HEK293 (cell line): ENCODE measurements around the gene SMURF1.

Experiments used
- CTCF ChIA-PET: fragments of 350-600 bp; formaldehyde crosslinking; extraction: SDS; loops from one replicate; lab custom pipeline; 2021; ENCODE audit warnings: antibody characterized with exemption; lab: Yijun Ruan, JAX
- POLR2A ChIA-PET: fragments of 300-600 bp; formaldehyde crosslinking; extraction: SDS; loops from one replicate; lab custom pipeline; 2020; ENCODE audit warnings: antibody characterized with exemption, inconsistent platforms; lab: Yijun Ruan, JAX
- H3K27ac ChIP-seq: fragments of 200-500 bp; sonication (Bioruptor generic); 2 replicates; pipeline ENCODE4 v1.5.1; 2014; ENCODE audit warnings: low read depth, low read length, control low read depth, inconsistent platforms; ENCODE audit errors: extremely low read depth
- H3K36me3 ChIP-seq, 2 experiments: fragments of 200-500 bp in 1 of 2; sonication (Bioruptor generic) in 1 of 2; 1 replicate in 1 of 2; 2 replicates in 1 of 2; pipeline ENCODE4 v1.5.1; 2014 to 2017; ENCODE audit warnings: inconsistent platforms in 2 of 2, low read length in 2 of 2; ENCODE audit not compliant: control insufficient read depth in 2 of 2, insufficient read depth in 1 of 2
- H3K4me1 ChIP-seq: fragments of 200-500 bp; sonication (Bioruptor generic); 2 replicates; pipeline ENCODE4 v1.5.1; 2014; ENCODE audit warnings: mild to moderate bottlenecking, low read length, inconsistent platforms; ENCODE audit not compliant: control insufficient read depth, insufficient read depth
- H3K4me3 ChIP-seq: 2 replicates; pipeline ENCODE4 v1.5.1; 2011; ENCODE audit warnings: low read depth, mild to moderate bottlenecking, control low read depth, low read length, moderate library complexity
- H3K9me3 ChIP-seq: fragments of 200-500 bp; sonication (Bioruptor generic); 2 replicates; pipeline ENCODE4 v1.5.1; 2014; ENCODE audit warnings: low read depth, low read length, inconsistent platforms; ENCODE audit not compliant: control insufficient read depth, insufficient read depth
- AEBP2 ChIP-seq: fragments of 450-650 bp; formaldehyde crosslinking; IDR thresholded peaks from 2 replicates; pipeline ENCODE4 v1.5.1; 2016; ENCODE audit warnings: missing biosample characterization, missing genetic modification characterization, borderline replicate concordance
- REPIN1 ChIP-seq: fragments of 450-650 bp; formaldehyde crosslinking; IDR thresholded peaks from 2 replicates; pipeline ENCODE4 v1.5.1; 2017; ENCODE audit warnings: missing biosample characterization, missing genetic modification characterization, low read depth
- SETDB1 ChIP-seq: IDR thresholded peaks from one replicate; pipeline ENCODE4 v1.6.1; 2017; ENCODE audit warnings: mild to moderate bottlenecking, low read length, moderate library complexity, mixed read lengths; ENCODE audit not compliant: insufficient read length
- YY2 ChIP-seq: fragments of 450-650 bp; formaldehyde crosslinking; IDR thresholded peaks from 2 replicates; pipeline ENCODE4 v1.5.1; 2016; ENCODE audit warnings: missing biosample characterization, missing genetic modification characterization
- ZFHX2 ChIP-seq: fragments of 450-650 bp; formaldehyde crosslinking; conservative IDR thresholded peaks from 2 replicates; pipeline ENCODE4 v1.5.1; 2016; ENCODE audit warnings: missing biosample characterization, missing genetic modification characterization
- ZNF146 ChIP-seq: fragments of 450-650 bp; formaldehyde crosslinking; IDR thresholded peaks from 2 replicates; pipeline ENCODE4 v1.5.1; 2016; ENCODE audit warnings: missing biosample characterization, missing genetic modification characterization
- ZNF23 ChIP-seq: fragments of 450-650 bp; formaldehyde crosslinking; IDR thresholded peaks from 2 replicates; pipeline ENCODE4 v1.5.1; 2016; ENCODE audit warnings: missing biosample characterization, missing genetic modification characterization, borderline replicate concordance
- ZNF248 ChIP-seq: fragments of 450-650 bp; formaldehyde crosslinking; IDR thresholded peaks from 2 replicates; pipeline ENCODE4 v1.5.1; 2017; ENCODE audit warnings: missing biosample characterization, missing genetic modification characterization
- ZNF280D ChIP-seq: fragments of 450-650 bp; formaldehyde crosslinking; IDR thresholded peaks from 2 replicates; pipeline ENCODE4 v1.5.1; 2016; ENCODE audit warnings: missing biosample characterization, missing genetic modification characterization
- ZNF324 ChIP-seq: fragments of 450-650 bp; formaldehyde crosslinking; IDR thresholded peaks from 2 replicates; pipeline ENCODE4 v1.5.1; 2016; ENCODE audit warnings: missing biosample characterization, missing genetic modification characterization
- ZNF37A ChIP-seq: fragments of 450-650 bp; IDR thresholded peaks from 2 replicates; pipeline ENCODE4 v1.5.1; 2018; ENCODE audit warnings: missing biosample characterization, missing genetic modification characterization
- ZNF426 ChIP-seq: fragments of 450-650 bp; formaldehyde crosslinking; IDR thresholded peaks from 2 replicates; pipeline ENCODE4 v1.5.1; 2017; ENCODE audit warnings: missing biosample characterization, missing genetic modification characterization, mild to moderate bottlenecking, inconsistent platforms, moderate library complexity
- ZNF548 ChIP-seq: fragments of 450-650 bp; formaldehyde crosslinking; IDR thresholded peaks from 2 replicates; pipeline ENCODE4 v1.5.1; 2016; ENCODE audit warnings: missing biosample characterization, missing genetic modification characterization
- ZNF571 ChIP-seq: fragments of 450-650 bp; formaldehyde crosslinking; IDR thresholded peaks from 2 replicates; pipeline ENCODE4 v1.5.0; 2017; ENCODE audit warnings: missing biosample characterization, missing genetic modification characterization
- ZNF580 ChIP-seq: fragments of 450-650 bp; formaldehyde crosslinking; IDR thresholded peaks from 2 replicates; pipeline ENCODE4 v1.5.1; 2016; ENCODE audit warnings: missing biosample characterization, missing genetic modification characterization
- ZNF600 ChIP-seq: fragments of 450-650 bp; formaldehyde crosslinking; IDR thresholded peaks from 2 replicates; pipeline ENCODE4 v1.5.1; 2016; ENCODE audit warnings: missing biosample characterization, missing genetic modification characterization
- ZNF776 ChIP-seq: fragments of 450-650 bp; formaldehyde crosslinking; IDR thresholded peaks from 2 replicates; pipeline ENCODE4 v1.5.0; 2017; ENCODE audit warnings: missing biosample characterization, missing genetic modification characterization, borderline replicate concordance

SMURF1 gene

GRCh38 chr7:98988641-98989040, 155.3 kb downstream of the SMURF1 start (continued):
- TF ChIP-seq ZNF324 (tag by site-specific recombination) (no peak), ZNF426 (tag by site-specific recombination) (no peak)

GRCh38 chr7:98985945-98986344, 158.0 kb downstream of the SMURF1 start:
- 0 out of 2 replicates have a peak, but pooled peaks have one; percentile 40 for TF ChIP-seq ZNF580 (tag by site-specific recombination)
- TF ChIP-seq ZNF23 (tag by site-specific recombination) = no peak
- TF ChIP-seq ZNF248 (tag by site-specific recombination) = no peak
- TF ChIP-seq ZNF548 = no peak
- TF ChIP-seq ZNF146 (tag by site-specific recombination) = peak; percentile 99
- TF ChIP-seq ZNF280D (tag by site-specific recombination) = peak; percentile 51; the same call in 1 of the 2 replicates
- no peak for TF ChIP-seq AEBP2
- TF ChIP-seq, all 188 proteins: peak for 3
- POLR2A ChIA-PET = no interaction called here

GRCh38 chr7:98985406-98985805, 158.5 kb downstream of the SMURF1 start:
- no peaks in the 10 kb centered on the region for H3K4me1 ChIP-seq
- peaks cover 46 to 98% of the 10 kb centered on the region in 2 experiments for H3K36me3 ChIP-seq
- H3K4me3 ChIP-seq = no peak overlapping the region
- CTCF ChIA-PET = interaction anchor here (0.7 kb wide), 1 partner anchor 216 kb away, joined by 3 read pairs; no protein-coding TSS in a partner anchor
- POLR2A ChIA-PET = no interaction called here
- TF ChIP-seq ZNF37A (tag by site-specific recombination) = no peak
- TF ChIP-seq, all 188 proteins: peak for 0
- no peak overlapping the region for H3K27ac ChIP-seq
- H3K9me3 ChIP-seq = no peaks in the 10 kb centered on the region

More at GRCh38 chr7:98985945-98986344, 158.0 kb downstream of the SMURF1 start:
- CTCF ChIA-PET = no interaction called here
- Histone ChIP-seq H3K4me1 (no peaks in the 10 kb centered on the region), H3K36me3 (peaks cover 46 to 96% of the 10 kb centered on the region in 2 experiments), H3K4me3 (no peak overlapping the region), H3K9me3 (no peaks in the 10 kb centered on the region), H3K27ac (no peak overlapping the region)

GRCh38 chr7:98984126-98984525, 159.8 kb downstream of the SMURF1 start:
- no peaks in the 10 kb centered on the region for H3K4me1 ChIP-seq
- H3K9me3 ChIP-seq = no peaks in the 10 kb centered on the region
- ChIA-PET CTCF (interaction anchor here (0.6 kb wide), 1 partner anchor 52 kb away, joined by 3 read pairs; no protein-coding TSS in a partner anchor), POLR2A (no interaction called here)
- H3K36me3 ChIP-seq = peaks cover 48 to 97% of the 10 kb centered on the region in 2 experiments
- TF ChIP-seq ZNF571 (no peak), ZFHX2 (no peak), SETDB1 (no peak), YY2 (no peak), ZNF600 (no peak), ZNF776 (no peak), REPIN1 (tag by site-specific recombination) (no peak)
- TF ChIP-seq, all 188 proteins: peak for 0
- Histone ChIP-seq H3K27ac (no peak overlapping the region), H3K4me3 (no peak overlapping the region)
